Thoracic aorta (tissue), 2 donors: ENCODE results near the gene SLC39A11. TPM values are rescaled to one million over a fixed set of nuclear protein-coding genes. Genes with fewer than 3 reads are reported as not detected.

Experiments
- ATAC-seq: fragments of 150-250 bp; one replicate; pipeline ENCODE4 v1.8.0; 2017; ENCODE audit warnings: low read depth; ENCODE audit not compliant: insufficient number of reproducible peaks, low FRiP score
- DNase-seq: peaks from one replicate; pipeline ENCODE4 v3.0.0-alpha.2; 2020; ENCODE audit warnings: low spot score
- H3K27ac ChIP-seq, 2 donors: fragments of 200-600 bp; sonication (generic); 1 replicate in 1 of 2; 2 replicates in 1 of 2; pipeline ENCODE4 v1.5.1; 2016; ENCODE audit warnings: mild to moderate bottlenecking in 2 of 2, moderate library complexity in 2 of 2
- H3K27me3 ChIP-seq: fragments of 200-600 bp; sonication (generic); replicated peaks from 2 replicates; pipeline ENCODE4 v1.6.0; 2016; ENCODE audit warnings: mild to moderate bottlenecking; ENCODE audit not compliant: insufficient read depth
- H3K36me3 ChIP-seq: fragments of 200-600 bp; sonication (generic); one replicate; pipeline ENCODE4 v1.5.1; 2016
- H3K4me1 ChIP-seq, 2 donors: fragments of 200-600 bp; sonication (generic); 1 replicate in 1 of 2; 2 replicates in 1 of 2; pipeline versions ENCODE4 v1.5.1 to v1.6.0; 2016; ENCODE audit warnings: low read depth in 2 of 2, mild to moderate bottlenecking in 1 of 2; ENCODE audit not compliant: control insufficient read depth in 1 of 2
- H3K4me3 ChIP-seq: fragments of 200-600 bp; sonication (generic); 2 replicates; pipeline ENCODE4 v1.5.1; 2016; ENCODE audit warnings: mild to moderate bottlenecking
- H3K9me3 ChIP-seq: fragments of 200-600 bp; sonication (generic); 2 replicates; pipeline ENCODE4 v1.5.1; 2016
- CTCF ChIP-seq: fragments of 200-600 bp; sonication (generic); IDR thresholded peaks from one replicate; pipeline ENCODE4 v1.5.1; 2019; ENCODE audit warnings: antibody characterized with exemption
- total RNA-seq, 2 donors: library from RNA; depleted of rRNA; stranded (reverse); fragments of >200 nt; gene quantifications; one replicate each; pipeline versions ENCODE4 v1.1.0 to v1.2.3, GENCODE V29; 2016

SLC39A11 gene
- total RNA-seq, 2 donors from 2014 or later: 12.0 to 29.1 TPM

- Histone ChIP-seq H3K27ac (no peak overlapping the region), H3K27me3 (no peaks in the 10 kb centered on the region), H3K9me3 (no peaks in the 10 kb centered on the region), H3K4me1 (no peaks in the 10 kb centered on the region), H3K36me3 (no peaks in the 10 kb centered on the region), H3K4me3 (no peak overlapping the region)
- no peak for TF ChIP-seq CTCF
- DNase-seq (no peak), ATAC-seq (no peak)
Observed at GRCh38 chr17:72945473-72945872, 147.0 kb downstream of the SLC39A11 start.

- no peaks in the 10 kb centered on the region for H3K9me3 ChIP-seq
- TF ChIP-seq CTCF: no peak
- DNase-seq: no peak
- no peak for ATAC-seq
- H3K4me3 ChIP-seq: no peak overlapping the region
- no peaks in the 10 kb centered on the region for H3K36me3 ChIP-seq
- no peak overlapping the region for H3K27ac ChIP-seq
- H3K4me1 ChIP-seq: no peaks in the 10 kb centered on the region
- H3K27me3 ChIP-seq: no peaks in the 10 kb centered on the region
Observed at GRCh38 chr17:72943826-72944689, 148.4 kb downstream of the SLC39A11 start.

GRCh38 chr17:72942579-72942978, 149.9 kb downstream of the SLC39A11 start:
- Histone ChIP-seq H3K36me3 (no peaks in the 10 kb centered on the region), H3K27ac (no peak overlapping the region), H3K4me1 (no peaks in the 10 kb centered on the region), H3K27me3 (no peaks in the 10 kb centered on the region), H3K9me3 (no peaks in the 10 kb centered on the region), H3K4me3 (no peak overlapping the region)
- TF ChIP-seq CTCF: no peak
- ATAC-seq (no peak), DNase-seq (no peak)

- H3K4me1 ChIP-seq: no peaks in the 10 kb centered on the region
- no peak for TF ChIP-seq CTCF
- no peaks in the 10 kb centered on the region for H3K27me3 ChIP-seq
- H3K9me3 ChIP-seq: no peaks in the 10 kb centered on the region
- ATAC-seq (no peak), DNase-seq (no peak)
- H3K27ac ChIP-seq: no peak overlapping the region
- H3K4me3 ChIP-seq: no peak overlapping the region
- H3K36me3 ChIP-seq: no peaks in the 10 kb centered on the region
Observed at GRCh38 chr17:72940496-72940895, 152.0 kb downstream of the SLC39A11 start.

GRCh38 chr17:72938482-72938881, 154.0 kb downstream of the SLC39A11 start:
- H3K4me3 ChIP-seq: no peak overlapping the region
- ATAC-seq (no peak), DNase-seq (no peak)
- no peak overlapping the region for H3K27ac ChIP-seq
- no peaks in the 10 kb centered on the region for H3K4me1 ChIP-seq
- H3K36me3 ChIP-seq: no peaks in the 10 kb centered on the region
- H3K27me3 ChIP-seq: no peaks in the 10 kb centered on the region
- no peak for TF ChIP-seq CTCF
- H3K9me3 ChIP-seq: no peaks in the 10 kb centered on the region
